HG03354 (cell line): Measurements from ENCODE around the gene BCL2.

ENCODE experiments used
- ATAC-seq: cut with Tn5 transposase; IDR thresholded peaks from one replicate; pipeline ENCODE4 v1.9.1; 2021; ENCODE audit warnings: mild to moderate bottlenecking; ENCODE audit not compliant: unreplicated experiment, poor library complexity, severe bottlenecking

Gene BCL2

DNA sequence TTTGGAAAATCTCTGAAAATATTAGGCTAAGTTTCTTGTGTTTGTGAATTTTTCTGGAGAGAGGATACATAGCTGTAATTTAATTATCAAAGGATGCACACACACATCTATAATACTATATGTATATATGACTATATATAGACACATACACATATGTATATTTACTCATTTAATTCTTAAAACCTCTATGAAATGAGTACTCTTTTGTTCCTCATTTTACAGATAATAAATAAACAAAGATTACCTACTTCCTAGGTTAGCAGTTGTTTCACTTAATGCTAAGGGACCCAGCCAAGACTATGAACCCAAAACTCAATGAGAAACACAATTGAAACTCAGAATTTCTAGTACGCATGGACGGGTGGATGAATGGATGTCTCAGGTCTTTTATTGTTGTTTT lies 145.6 kb downstream of the BCL2 start:
- ATAC-seq = no peak

- no peak for ATAC-seq
These were observed 149.7 kb downstream of the BCL2 start for GRCh38 chr18:63169853-63170252.

- no peak for ATAC-seq
These were observed 151.3 kb downstream of the BCL2 start for GRCh38 chr18:63168287-63168686.

GRCh38 chr18:63166142-63166541 lies 153.4 kb downstream of the BCL2 start:
- no peak for ATAC-seq

DNA sequence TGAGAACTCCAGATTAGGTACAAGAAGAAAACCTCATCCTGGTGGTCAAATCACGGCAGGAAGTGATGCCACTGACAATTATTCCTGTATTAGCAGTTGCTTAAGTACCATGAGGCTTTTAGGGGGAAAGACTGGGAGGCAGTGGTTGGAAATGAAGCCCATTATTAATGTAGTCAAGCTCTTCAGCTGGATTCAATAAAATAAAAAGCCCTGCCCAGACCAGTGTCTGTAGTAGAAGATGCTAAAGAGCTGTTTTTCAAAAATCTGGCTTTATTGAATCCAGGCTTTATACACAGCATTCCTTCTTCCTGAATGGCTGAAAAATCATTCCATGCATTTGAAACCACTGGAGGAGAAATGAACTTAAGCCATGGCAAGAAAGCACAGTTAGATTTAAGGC lies 155.2 kb downstream of the BCL2 start:
- ATAC-seq = no peak

GRCh38 chr18:63162271-63163014 lies 157.1 kb downstream of the BCL2 start:
- ATAC-seq = peak; percentile 33

GRCh38 chr18:63161761-63162195 lies 157.8 kb downstream of the BCL2 start:
- peak; percentile 63 for ATAC-seq

DNA sequence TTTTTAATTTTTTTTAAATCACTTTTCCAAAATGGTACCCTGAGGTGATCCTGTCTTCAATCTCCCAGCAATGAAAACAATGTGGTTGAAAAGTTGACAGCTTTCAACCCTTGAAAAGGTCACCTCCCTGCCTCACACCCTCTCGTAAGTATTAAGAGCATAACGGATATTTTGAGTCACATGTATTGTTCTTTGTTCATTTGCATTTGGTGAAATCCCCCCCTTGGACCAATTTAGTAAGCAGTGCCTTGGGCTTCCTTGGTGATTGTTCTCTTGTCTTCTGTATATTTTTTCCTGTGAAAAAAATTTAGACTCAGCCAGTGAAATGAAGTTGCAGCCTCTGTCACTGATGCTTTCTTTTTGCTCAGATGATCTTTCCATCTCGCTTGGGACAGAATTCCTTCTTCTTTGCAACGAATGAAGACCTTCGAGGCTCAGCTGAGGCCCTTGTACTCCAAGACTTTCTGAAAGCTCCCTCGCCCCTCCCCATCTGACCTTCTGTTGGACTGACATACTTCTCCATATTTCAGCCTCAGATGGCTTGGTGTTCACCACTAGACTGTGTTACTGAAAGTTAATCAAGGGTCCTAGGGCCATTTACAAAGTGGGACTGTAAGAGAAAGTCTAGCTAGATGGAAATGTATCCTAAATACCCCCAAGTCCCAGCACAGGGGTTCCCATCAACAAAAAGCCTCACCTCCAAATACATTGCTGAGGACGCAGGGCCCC lies 158.4 kb downstream of the BCL2 start:
- peak; percentile 28 for ATAC-seq

DNA sequence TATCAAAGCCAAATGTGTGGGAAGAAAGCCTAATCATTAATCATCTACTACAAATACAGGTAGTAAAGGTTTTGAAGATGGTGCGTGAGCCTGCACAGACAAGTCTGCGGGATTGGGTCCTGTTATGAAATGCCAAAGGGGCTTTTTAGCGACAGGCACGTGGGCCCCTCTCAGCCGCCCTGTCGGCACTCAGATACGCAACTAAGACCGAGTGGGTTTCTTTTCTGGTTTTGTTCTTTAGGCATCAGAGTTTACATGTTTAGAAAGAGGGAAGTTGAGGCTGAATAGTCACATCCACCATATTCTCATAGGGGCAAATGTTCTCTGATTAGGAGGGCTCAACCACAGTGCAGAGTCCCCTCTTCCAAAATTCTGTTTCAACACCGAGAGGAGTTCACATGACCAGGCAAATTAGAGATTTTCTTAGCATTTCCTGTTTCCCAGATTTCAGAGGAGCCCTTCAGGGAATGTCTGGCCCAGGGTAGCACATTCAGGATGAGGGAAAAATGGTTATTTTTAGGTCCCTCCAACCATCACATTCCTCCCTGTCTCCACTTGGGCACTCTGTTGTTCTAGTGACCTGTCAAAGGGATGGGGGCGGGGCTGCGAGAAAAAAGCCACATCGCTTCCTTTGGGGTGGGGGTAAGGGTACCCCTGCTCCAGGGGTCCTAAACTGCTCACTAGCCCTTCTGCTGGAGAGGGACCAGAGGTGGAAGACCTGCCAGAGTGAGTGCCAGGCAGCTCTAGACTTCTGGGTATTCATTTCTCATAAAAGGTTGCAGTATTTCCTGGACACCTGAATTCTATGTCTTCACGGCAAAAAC lies 159.2 kb downstream of the BCL2 start:
- ATAC-seq = peak; percentile 6

- no peak for ATAC-seq
These were observed 160.0 kb downstream of the BCL2 start for GRCh38 chr18:63159590-63159989.

DNA sequence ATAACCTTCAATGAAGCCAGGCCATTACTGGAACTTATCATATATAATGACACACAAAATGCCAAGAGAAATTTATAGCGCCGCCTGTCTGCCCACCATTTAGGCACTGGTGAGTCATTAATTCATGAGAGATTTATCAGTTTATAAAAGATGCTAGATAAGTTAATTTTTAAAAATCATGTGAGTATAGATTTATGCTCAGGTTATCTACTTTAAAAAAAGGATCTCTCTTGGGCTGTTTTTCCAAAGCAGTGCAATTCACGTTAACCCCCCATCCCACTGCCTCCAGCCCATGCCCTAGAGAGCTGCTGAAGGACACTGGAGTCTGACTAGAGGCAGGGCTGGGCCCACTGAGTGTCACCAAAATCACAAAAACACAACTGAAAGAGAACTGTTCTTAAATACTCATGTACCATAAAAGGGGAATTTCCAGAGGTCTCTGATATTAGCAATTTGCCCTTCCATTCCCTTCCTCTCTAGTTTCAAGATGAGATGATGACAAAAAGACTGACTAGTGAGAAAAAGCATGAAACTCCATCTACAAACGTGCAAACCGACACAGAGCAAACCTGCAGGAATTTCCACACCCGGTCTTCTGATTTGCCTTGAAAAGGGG lies 160.8 kb downstream of the BCL2 start:
- ATAC-seq = peak; percentile 6

DNA sequence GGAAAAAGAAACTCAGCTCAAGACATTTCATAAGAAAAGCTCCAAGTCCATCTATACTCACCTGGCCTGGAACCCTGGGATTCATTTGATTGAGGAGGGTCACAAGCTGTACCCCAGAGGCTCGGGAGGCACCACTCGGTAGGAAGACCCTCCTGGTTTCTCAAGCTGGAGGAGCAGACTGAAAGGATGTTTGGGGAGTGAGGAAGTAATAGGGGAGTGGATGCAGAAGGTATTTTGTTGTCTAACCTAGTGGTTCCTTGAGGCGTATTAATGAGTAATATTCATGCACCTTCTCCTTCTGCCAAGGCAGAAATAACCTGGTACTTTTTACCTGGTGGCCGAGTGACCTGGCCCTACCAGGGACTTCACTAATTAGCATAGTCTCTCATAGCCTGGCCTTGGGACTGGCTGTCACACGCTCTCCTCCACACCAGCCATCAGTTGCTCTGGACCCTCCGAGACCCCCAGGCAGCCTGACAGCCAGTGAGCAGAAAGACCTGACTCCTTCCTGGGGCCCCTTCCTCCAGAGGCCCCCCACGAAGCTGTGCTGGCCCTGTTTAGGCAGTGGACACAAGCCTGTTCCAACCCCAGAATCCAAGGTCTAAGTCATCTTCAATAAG lies 161.4 kb downstream of the BCL2 start:
- ATAC-seq = no peak

DNA sequence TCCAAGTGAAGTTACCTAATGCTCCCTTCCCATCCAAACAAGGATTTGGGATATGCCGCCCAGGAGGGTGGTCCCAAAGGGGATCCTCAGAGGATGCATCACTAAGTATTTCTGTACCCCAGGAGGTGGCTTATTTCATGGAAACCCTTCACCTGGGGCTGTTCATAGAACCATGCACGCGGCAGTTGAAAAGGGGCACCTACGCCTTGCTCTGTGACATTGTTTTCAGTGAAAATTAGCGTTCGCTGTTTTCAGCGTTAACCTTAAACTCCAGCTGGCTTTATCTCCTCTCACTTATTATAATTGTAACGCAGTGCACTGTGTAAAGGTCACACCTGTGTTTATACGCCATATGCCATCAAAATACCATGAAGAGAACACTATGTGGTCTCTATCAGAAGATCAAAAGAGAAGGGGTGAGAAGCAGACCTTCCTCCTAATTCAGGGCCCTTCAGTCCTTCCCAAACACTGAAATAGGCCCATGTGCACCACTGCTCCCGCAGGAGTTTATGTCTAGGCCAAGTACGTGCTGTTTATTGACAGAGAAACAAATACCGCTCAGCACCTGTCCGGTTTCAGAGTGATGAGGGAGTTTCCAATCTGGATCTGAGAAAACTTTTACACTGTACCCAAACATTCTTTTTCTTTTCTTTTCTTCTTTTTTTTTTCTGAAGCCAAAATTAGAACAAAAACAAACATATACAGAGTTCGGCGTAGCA lies 162.1 kb downstream of the BCL2 start:
- peak; percentile 20 for ATAC-seq

GRCh38 chr18:63155910-63156773 lies 163.4 kb downstream of the BCL2 start:
- ATAC-seq = no peak

GRCh38 chr18:63155169-63155852 lies 164.3 kb downstream of the BCL2 start:
- peak; percentile 47 for ATAC-seq

GRCh38 chr18:63154350-63155152 lies 165.0 kb downstream of the BCL2 start:
- no peak for ATAC-seq

- ATAC-seq = no peak
These were observed 166.8 kb downstream of the BCL2 start for GRCh38 chr18:63152791-63153190.
